Cardiac muscle cell (in vitro differentiated cells and primary cell): ENCODE data around the gene HAND2. TPM values are rescaled to one million over a fixed set of nuclear protein-coding genes. Genes with fewer than 3 reads are reported as not detected.

Source experiments
- DNase-seq, 2 donors: peaks; one replicate each; pipeline versions ENCODE4 v3.0.0 to v3.0.0-alpha.2; 2010 to 2017; ENCODE audit warnings: low read depth in 1 of 2, low spot score in 1 of 2
- H3K27ac ChIP-seq: fragments of 200-600 bp; sonication (generic); 2 replicates; pipeline ENCODE4 v1.5.1; 2016
- H3K27me3 ChIP-seq: fragments of 200-600 bp; sonication (generic); 2 replicates; pipeline ENCODE4 v1.6.0; 2016; ENCODE audit warnings: control low read depth
- H3K36me3 ChIP-seq: fragments of 200-600 bp; sonication (generic); 2 replicates; pipeline ENCODE4 v1.5.1; 2016; ENCODE audit warnings: control low read depth
- H3K4me1 ChIP-seq: fragments of 200-600 bp; sonication (generic); 2 replicates; pipeline ENCODE4 v1.8.1; 2017; ENCODE audit warnings: low read depth, mild to moderate bottlenecking, mixed run types
- H3K4me3 ChIP-seq: fragments of 200-600 bp; sonication (generic); 2 replicates; pipeline ENCODE4 v1.5.1; 2016; ENCODE audit warnings: mild to moderate bottlenecking
- H3K9me3 ChIP-seq: fragments of 200-600 bp; sonication (generic); 2 replicates; pipeline ENCODE4 v1.5.1; 2017; ENCODE audit warnings: low read depth, mild to moderate bottlenecking, control low read depth
- polyA plus RNA-seq: library from polyadenylated mRNA; unstranded; fragments of >200 nt; fragmentation: Nextera tagmentation; extraction: Ambion mirVana; gene quantifications from 2 replicates; pipeline ENCODE4 v1.2.1, GENCODE V29; 2016
- total RNA-seq: library from RNA; depleted of rRNA; stranded (reverse); fragments of >200 nt; gene quantifications from 2 replicates; pipeline ENCODE4 v1.2.3, GENCODE V29; 2016
- TF ChIP-seq, protein P1 (sequence below): IDR thresholded peaks from 2 replicates; pipeline ENCODE4 v1.5.1; 2012; ENCODE audit warnings: low read depth, mild to moderate bottlenecking, low read length

HAND2 gene
- total and polyA plus RNA-seq, 2 experiments from 2014 or later = 175 to 607 TPM

DNA sequence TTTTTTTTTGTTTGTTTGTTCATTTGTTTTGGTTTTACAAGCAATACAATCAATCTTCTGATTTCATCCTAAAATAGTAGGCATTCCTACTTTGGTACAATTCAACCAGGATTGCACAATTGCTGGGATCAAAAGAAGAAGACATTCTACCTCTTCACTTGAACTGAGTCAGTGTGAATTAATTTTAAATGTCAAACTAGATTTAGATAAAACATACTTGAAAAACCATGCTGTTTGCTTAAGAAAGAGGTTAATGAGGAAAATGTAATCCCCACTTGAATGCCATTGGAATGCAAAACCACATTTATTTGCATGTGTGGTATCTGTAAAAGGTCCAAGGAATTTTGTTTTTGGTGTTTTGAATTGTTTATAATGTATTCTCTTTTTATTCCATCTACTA lies 40.5 kb downstream of the HAND2 start:
- no peaks in the 10 kb centered on the region for H3K27me3 ChIP-seq
- H3K27ac ChIP-seq = no peak overlapping the region
- no peaks in the 10 kb centered on the region for H3K9me3 ChIP-seq
- TF ChIP-seq, protein P1, sequence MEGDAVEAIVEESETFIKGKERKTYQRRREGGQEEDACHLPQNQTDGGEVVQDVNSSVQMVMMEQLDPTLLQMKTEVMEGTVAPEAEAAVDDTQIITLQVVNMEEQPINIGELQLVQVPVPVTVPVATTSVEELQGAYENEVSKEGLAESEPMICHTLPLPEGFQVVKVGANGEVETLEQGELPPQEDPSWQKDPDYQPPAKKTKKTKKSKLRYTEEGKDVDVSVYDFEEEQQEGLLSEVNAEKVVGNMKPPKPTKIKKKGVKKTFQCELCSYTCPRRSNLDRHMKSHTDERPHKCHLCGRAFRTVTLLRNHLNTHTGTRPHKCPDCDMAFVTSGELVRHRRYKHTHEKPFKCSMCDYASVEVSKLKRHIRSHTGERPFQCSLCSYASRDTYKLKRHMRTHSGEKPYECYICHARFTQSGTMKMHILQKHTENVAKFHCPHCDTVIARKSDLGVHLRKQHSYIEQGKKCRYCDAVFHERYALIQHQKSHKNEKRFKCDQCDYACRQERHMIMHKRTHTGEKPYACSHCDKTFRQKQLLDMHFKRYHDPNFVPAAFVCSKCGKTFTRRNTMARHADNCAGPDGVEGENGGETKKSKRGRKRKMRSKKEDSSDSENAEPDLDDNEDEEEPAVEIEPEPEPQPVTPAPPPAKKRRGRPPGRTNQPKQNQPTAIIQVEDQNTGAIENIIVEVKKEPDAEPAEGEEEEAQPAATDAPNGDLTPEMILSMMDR = no peak
- H3K4me3 ChIP-seq = no peak overlapping the region
- peaks cover 15% of the 10 kb centered on the region for H3K4me1 ChIP-seq
- peak in 1 of 2 donors; percentile 75 for DNase-seq
- H3K36me3 ChIP-seq = no peaks in the 10 kb centered on the region

DNA sequence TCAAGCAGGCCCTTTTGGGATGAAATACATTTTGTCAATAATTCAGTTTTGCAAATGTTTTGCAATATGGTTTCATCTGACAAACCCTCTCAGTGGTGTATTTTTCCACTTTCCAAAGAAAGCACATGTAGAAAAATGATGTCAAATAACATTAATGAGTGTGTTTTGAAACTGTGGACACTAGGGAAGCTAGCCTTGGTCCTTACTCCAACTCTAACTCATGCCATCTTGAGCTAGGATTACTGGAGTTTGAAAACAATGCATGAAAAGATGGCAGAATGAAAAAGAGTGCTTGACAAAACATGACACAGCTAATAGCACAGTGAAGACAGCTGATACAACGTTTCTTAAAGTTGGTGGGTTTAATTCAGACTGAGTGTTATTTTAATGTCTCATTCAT lies 41.4 kb downstream of the HAND2 start:
- DNase-seq = no peak
- no peak overlapping the region for H3K27ac ChIP-seq
- no peak overlapping the region for H3K4me3 ChIP-seq
- peaks cover 15% of the 10 kb centered on the region for H3K4me1 ChIP-seq
- H3K27me3 ChIP-seq = no peaks in the 10 kb centered on the region
- no peaks in the 10 kb centered on the region for H3K36me3 ChIP-seq
- TF ChIP-seq, protein P1 = no peak
- no peaks in the 10 kb centered on the region for H3K9me3 ChIP-seq

DNA sequence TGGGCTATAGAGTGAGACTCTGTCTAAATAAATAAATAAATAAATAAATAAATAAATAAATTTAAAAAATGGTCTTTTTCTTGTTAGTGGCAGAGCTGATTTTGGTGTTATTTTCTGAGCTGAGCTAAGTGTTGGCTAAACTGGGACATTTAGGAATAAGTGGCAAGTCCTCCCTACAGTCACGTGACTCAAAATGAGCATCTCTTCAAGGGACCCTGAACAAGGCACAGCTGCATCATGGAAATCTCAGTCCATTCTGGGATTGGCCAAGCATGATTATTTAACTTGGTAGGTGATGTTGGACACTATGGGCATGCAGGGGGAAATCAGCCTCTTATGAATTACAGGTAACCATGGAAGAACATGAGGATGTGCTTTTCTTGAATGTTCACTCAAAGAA lies 42.0 kb downstream of the HAND2 start:
- peaks cover 15% of the 10 kb centered on the region for H3K4me1 ChIP-seq
- H3K27me3 ChIP-seq = no peaks in the 10 kb centered on the region
- no peak for DNase-seq
- H3K4me3 ChIP-seq = no peak overlapping the region
- H3K9me3 ChIP-seq = no peaks in the 10 kb centered on the region
- no peaks in the 10 kb centered on the region for H3K36me3 ChIP-seq
- TF ChIP-seq, protein P1 = no peak
- no peak overlapping the region for H3K27ac ChIP-seq

DNA sequence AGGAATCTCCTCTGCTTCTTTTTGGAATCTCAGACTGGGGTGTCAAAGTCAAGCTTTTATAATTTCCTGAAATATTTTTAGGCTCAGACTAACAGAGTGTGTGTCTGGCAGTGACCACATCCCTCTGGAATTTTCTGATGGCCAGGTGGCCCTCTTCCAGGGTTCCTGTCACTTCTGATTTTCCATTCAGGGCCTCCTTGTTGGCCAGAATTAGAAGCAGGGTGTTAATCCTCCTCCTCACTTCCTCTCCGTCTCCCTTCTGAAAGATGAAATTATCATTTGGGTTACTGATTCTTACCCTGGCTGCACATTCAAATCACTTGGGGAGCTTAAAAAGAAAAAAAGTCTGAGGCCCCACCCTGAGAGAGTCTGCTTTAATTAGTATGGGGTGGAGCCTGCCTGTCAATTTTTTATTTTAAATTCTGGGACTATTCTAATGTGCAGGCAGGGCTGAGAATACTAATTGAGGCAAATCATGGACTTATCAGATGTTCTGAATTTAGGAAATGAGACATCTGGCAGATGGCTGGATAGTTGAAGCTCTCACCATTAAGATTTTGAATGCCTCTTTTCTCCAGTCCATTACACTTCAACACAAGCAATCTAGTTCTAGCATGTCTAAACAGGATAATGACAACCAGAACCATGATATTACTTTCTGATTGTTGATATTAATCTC lies 43.2 kb downstream of the HAND2 start:
- H3K36me3 ChIP-seq = no peaks in the 10 kb centered on the region
- no peaks in the 10 kb centered on the region for H3K9me3 ChIP-seq
- DNase-seq = no peak
- H3K4me1 ChIP-seq = peaks cover 15% of the 10 kb centered on the region
- TF ChIP-seq, protein P1 = no peak
- no peak overlapping the region for H3K4me3 ChIP-seq
- H3K27me3 ChIP-seq = no peaks in the 10 kb centered on the region
- H3K27ac ChIP-seq = peak overlapping the region; percentile 16

DNA sequence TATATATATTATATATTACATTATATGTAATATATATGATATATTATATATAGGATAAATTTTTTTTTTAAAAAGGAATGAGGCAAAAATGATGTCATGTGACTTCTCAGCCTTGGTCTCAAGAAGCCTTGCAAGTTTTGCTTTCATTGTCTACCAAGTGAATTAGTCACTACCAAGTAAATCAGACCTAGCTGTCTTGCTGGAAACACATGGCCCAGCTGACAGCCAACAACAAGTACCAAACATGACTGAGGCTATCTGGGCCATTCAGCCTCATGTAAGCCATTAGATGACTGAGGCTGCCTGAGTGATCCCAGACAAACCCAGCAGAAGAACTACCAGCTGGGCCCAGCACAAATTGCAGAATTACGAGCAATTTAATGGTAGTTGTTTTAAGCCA lies 44.9 kb downstream of the HAND2 start:
- no peaks in the 10 kb centered on the region for H3K9me3 ChIP-seq
- TF ChIP-seq, protein P1 = no peak
- H3K4me1 ChIP-seq = peaks cover 8% of the 10 kb centered on the region
- H3K4me3 ChIP-seq = no peak overlapping the region
- no peaks in the 10 kb centered on the region for H3K27me3 ChIP-seq
- H3K27ac ChIP-seq = no peak overlapping the region
- no peaks in the 10 kb centered on the region for H3K36me3 ChIP-seq
- no peak for DNase-seq
